Measurements from ENCODE around the gene OR5AN1. TPM values are rescaled to one million over a fixed set of nuclear protein-coding genes. Genes with fewer than 3 reads are reported as not detected.
"Not testable (repeated sequence)": the region's sequence is repeated elsewhere in the genome, so short reads cannot be mapped to it uniquely, and the experiment has no call there.

Gene OR5AN1
- polyA plus RNA-seq, 3 donors: not detected

GRCh38 chr11:59368238-59369022 is 9.7 kb downstream of the OR5AN1 start:
- H3K27ac ChIP-seq (ENCODE audit: low read depth in 1 of 2, low read length in 2 of 2): no peak overlapping the region
- H3K9me3 ChIP-seq (replicated peaks in 1 of 2; ENCODE audit: control insufficient read depth in 1 of 2, insufficient read depth in 1 of 2, low read length in 2 of 2): peaks cover 0 to 8% of the 10 kb centered on the region in 2 donors
- H3K4me1 ChIP-seq (ENCODE audit: control insufficient read depth in 1 of 2, insufficient read depth in 2 of 2, low read length in 2 of 2): peaks cover 8 to 10% of the 10 kb centered on the region in 2 donors
- Mint-ChIP-seq H3K4me3 (no peak overlapping the region), H3K27me3 (ENCODE audit: low read depth in 3 of 3) (no peaks in the 10 kb centered on the region), H3K36me3 (no peaks in the 10 kb centered on the region), H3K27ac (peak overlapping the region in 6 of 7 donors; percentile 1 to 80 (median 46)), H3K4me1 (peaks cover 20% of the 10 kb centered on the region), H3K9me3 (peaks cover 4 to 29% (median 12%) of the 10 kb centered on the region in 7 donors)
- WGBS (ENCODE audit: insufficient coverage): 37% methylated on average over 7 of the region's 8 CpGs
- H3K4me3 ChIP-seq (replicated peaks in 1 of 3; ENCODE audit: low read depth in 2 of 3, low read length in 3 of 3): no peak overlapping the region
- DNase-seq: peak in 2 of 3 donors; percentile 9 to 13
- no peaks in the 10 kb centered on the region for H3K27me3 ChIP-seq (ENCODE audit: control insufficient read depth in 2 of 2, insufficient read depth in 2 of 2, low read length in 2 of 2)
- no peaks in the 10 kb centered on the region for H3K79me2 ChIP-seq (ENCODE audit: insufficient read depth, low read length)
- no peak for TF ChIP-seq CTCF (IDR thresholded peaks at IDR 0.05)
- H3K9ac ChIP-seq (ENCODE audit: insufficient read depth, low read length, poor library complexity, severe bottlenecking): no peak overlapping the region
- H3K36me3 ChIP-seq (replicated peaks in 1 of 2; ENCODE audit: control insufficient read depth in 1 of 2, insufficient read depth in 2 of 2, low read length in 2 of 2): no peaks in the 10 kb centered on the region
- peak overlapping the region; percentile 11 for H3K4me2 ChIP-seq (replicated peaks; ENCODE audit: extremely low read depth, low read length, poor library complexity, severe bottlenecking)
- peak overlapping the region; percentile 51 for H2AFZ ChIP-seq (ENCODE audit: insufficient read depth, low read depth, low read length, poor library complexity, severe bottlenecking)
- no peaks in the 10 kb centered on the region for H4K20me1 ChIP-seq (ENCODE audit: insufficient read depth, low read length)
- intact Hi-C loops (cut with micrococcal nuclease): no loop called here

DNA sequence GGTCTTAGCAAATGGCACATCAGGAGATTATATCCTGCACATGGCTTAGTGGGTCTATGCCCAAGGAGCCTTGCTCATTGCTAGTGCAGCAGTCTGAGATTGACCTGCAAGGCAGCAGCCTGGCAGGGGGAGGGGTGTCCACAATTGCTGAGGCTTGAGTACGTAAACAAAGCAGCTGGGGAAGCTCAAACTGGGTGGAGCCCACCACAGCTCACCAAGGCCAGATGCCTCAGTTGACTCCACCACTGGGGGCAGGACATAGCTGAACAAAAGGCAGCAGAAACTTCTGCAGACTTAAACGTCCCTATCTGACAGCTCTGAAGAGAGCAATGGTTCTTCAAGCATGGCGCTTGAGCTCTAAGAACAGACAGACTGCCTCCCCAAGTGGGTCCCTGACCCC is 13.6 kb downstream of the OR5AN1 start:
- H3K27ac ChIP-seq (ENCODE audit: low read depth in 1 of 2, low read length in 2 of 2): not testable (repeated sequence)

More for the DNA sequence above, 13.6 kb downstream of the OR5AN1 start:
- H3K79me2 ChIP-seq (ENCODE audit: insufficient read depth, low read length); H3K27me3 Mint-ChIP-seq (ENCODE audit: low read depth in 3 of 3); H3K4me3 ChIP-seq (replicated peaks in 1 of 3; ENCODE audit: low read depth in 2 of 3, low read length in 3 of 3); H3K4me3 Mint-ChIP-seq; H3K4me2 ChIP-seq (replicated peaks; ENCODE audit: extremely low read depth, low read length, poor library complexity, severe bottlenecking); H2AFZ ChIP-seq (ENCODE audit: insufficient read depth, low read depth, low read length, poor library complexity, severe bottlenecking); H3K9ac ChIP-seq (ENCODE audit: insufficient read depth, low read length, poor library complexity, severe bottlenecking); H3K9me3 ChIP-seq (replicated peaks in 1 of 2; ENCODE audit: control insufficient read depth in 1 of 2, insufficient read depth in 1 of 2, low read length in 2 of 2); H3K36me3 ChIP-seq (replicated peaks in 1 of 2; ENCODE audit: control insufficient read depth in 1 of 2, insufficient read depth in 2 of 2, low read length in 2 of 2); H4K20me1 ChIP-seq (ENCODE audit: insufficient read depth, low read length); H3K27ac Mint-ChIP-seq; DNase-seq; intact Hi-C loops (cut with micrococcal nuclease); H3K36me3 Mint-ChIP-seq; H3K27me3 ChIP-seq (ENCODE audit: control insufficient read depth in 2 of 2, insufficient read depth in 2 of 2, low read length in 2 of 2): not testable (repeated sequence)
- peaks cover 8 to 10% of the 10 kb centered on the region in 2 donors for H3K4me1 ChIP-seq (ENCODE audit: control insufficient read depth in 1 of 2, insufficient read depth in 2 of 2, low read length in 2 of 2)
- Mint-ChIP-seq H3K4me1 (peaks cover 17% of the 10 kb centered on the region), H3K9me3 (peaks cover 7 to 37% (median 13%) of the 10 kb centered on the region in 7 donors)
- WGBS (ENCODE audit: insufficient coverage): 60% methylated on average over 3 of the region's 3 CpGs

Measured in CD14-positive monocyte (primary cell).